NK-92 treated with Interleukin-12 subunit alpha and Interleukin-12 subunit beta, amount 100 ng/mL, for 24 hours (cell line): ENCODE data around the gene PRM3.

Experiments used
- DNase-seq: peaks from one replicate; lab custom pipeline; 2025; lab: John Stamatoyannopoulos, UW

Gene PRM3

GRCh38 chr16:11258553-11259492, 14.6 kb downstream of the PRM3 start:
- DNase-seq: no peak

DNA sequence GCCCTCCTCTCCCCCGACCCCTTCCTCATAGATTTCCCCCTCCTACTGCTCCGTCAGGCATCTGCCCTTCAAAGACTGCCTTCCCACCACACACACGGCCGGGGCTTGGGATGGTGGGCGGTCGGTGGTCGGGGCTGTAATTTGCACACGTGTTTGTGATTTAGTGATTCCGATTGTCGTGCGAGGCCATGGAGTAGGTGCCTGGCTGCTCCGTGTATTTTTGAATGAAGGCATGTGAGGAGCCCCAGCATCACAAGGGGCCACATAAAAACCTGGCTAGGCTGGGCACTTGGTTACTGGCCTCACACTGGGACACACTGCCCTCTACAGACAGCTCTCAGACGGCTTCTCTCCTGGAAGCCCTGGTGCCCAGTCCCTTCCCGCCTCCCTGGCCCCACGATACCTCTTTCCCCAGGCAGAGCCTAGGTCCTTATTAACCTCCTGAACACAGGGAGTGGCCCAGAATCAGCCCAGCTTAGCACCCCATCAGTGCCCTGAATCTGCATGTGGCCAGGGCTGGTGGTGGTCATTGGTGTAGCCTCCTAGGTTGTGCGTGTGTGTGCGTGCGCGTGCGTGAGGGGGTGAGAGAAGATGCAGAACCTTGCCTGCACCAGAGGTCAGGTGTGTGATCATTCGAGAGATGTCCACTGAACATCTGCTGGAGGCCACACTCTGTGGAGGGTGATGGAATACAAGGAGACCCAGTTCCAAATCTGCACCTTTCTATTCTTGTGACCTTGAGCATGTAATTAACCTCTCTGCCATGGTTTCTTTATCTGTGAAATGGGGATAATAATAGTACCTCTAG, 16.1 kb downstream of the PRM3 start:
- no peak for DNase-seq

- DNase-seq: no peak
Measured at GRCh38 chr16:11256661-11257130, 16.7 kb downstream of the PRM3 start.

DNA sequence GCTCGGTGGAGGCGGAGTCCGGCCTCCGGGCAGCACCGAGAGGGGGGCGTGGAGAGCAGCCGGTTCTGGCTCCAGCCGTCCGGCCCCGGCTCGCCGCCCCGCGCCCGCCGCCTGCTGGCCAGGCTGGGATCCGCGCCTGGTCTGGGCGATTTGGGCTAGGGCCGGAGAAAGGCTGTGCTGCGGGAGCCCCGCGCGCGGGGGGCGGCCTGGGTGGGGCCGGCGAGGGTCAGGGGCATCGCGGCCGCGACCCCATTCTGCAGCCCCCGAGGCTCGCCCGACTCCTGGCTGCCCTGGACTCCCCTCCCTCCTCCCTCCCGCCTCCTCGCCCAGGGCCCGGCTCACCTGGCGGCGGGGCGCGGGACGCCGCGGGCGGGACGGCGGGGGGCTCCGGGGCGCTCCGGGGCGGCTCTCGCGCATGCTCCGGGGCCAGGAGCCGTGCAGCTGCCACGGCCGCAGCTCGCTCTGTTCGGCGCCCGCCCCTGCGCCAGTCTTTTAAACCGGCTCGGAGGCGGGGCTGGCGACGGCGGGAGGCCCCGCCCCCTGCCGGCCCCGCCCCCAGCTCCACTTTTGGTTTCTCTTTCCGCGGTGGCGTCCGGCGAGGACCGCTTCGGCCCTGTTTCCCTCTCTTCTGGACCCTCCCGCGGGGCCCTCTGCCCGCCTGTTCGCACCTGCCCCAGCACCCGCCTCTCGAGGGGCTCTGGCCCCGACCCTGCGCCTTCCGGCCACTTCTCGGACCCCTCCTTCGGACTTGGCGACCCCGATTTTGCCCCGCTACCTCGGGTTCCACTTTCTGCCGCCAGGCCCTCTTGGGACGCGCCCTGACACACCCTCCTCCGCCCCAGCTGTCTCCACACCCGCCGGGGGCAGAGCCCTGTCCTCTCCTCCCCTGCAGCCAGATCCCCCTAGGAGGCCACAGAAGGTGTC, 17.4 kb downstream of the PRM3 start, which contains the start of gene SOCS1:
SOCS1 (minus strand) TSS at position 468 of the 924 bp plus-strand sequence. CDS start 726 bp downstream, outside the sequence.
- DNase-seq: peak; percentile 73

- DNase-seq: peak; percentile 32
Measured at GRCh38 chr16:11254913-11255736, 18.3 kb downstream of the PRM3 start.

- no peak for DNase-seq
Measured at GRCh38 chr16:11253995-11254912, 19.2 kb downstream of the PRM3 start.

- no peak for DNase-seq
Measured at GRCh38 chr16:11253009-11253994, 20.1 kb downstream of the PRM3 start.

- no peak for DNase-seq
Measured at GRCh38 chr16:11252482-11252931, 20.9 kb downstream of the PRM3 start.

DNA sequence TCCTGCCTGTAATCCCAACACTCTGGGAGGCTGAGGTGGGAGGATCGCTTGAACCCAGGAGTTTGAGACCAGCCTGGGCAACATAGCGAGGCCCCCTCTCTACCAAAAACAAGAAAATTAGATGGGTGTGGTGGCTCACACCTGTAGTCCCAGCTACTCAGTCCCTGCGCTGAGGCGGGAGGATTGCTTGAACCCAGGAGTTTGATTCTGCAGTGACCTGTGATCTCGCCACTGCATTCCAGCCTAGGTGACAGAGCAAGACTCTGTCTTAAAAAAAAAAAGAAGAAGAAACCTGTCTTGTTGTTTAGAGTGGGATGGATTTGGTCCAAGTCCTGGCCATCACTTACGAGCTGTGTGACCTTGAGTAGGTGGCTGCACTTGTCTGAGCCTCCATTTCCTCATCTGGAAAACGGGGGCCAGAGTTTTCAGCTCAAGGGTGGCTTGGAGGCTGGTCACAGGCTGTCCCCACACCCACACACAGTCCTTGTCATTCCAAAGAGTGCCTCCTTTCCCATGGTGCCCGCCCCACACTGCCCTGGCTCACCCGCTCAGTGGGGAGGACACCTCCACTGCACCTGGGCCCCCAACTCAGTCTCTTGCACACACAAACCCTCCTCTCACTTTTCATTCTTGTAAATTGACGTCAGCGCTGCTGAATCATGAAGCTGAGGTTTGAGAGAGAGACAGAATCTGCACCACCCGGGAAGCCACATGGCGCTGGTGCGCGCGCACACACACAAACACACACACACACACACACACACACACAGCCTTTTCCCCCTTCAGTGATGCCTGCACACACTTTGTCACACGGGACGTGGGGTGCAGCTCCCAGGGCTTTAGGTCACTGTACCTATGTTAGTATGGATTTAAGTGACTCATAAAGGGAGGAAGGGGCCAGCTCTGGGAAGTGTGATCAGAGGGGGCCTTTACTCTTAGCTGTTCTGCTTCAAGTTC, 21.6 kb downstream of the PRM3 start:
- DNase-seq: no peak

GRCh38 chr16:11250786-11251524, 22.5 kb downstream of the PRM3 start:
- no peak for DNase-seq

GRCh38 chr16:11250091-11250785, 23.2 kb downstream of the PRM3 start:
- DNase-seq: no peak

DNA sequence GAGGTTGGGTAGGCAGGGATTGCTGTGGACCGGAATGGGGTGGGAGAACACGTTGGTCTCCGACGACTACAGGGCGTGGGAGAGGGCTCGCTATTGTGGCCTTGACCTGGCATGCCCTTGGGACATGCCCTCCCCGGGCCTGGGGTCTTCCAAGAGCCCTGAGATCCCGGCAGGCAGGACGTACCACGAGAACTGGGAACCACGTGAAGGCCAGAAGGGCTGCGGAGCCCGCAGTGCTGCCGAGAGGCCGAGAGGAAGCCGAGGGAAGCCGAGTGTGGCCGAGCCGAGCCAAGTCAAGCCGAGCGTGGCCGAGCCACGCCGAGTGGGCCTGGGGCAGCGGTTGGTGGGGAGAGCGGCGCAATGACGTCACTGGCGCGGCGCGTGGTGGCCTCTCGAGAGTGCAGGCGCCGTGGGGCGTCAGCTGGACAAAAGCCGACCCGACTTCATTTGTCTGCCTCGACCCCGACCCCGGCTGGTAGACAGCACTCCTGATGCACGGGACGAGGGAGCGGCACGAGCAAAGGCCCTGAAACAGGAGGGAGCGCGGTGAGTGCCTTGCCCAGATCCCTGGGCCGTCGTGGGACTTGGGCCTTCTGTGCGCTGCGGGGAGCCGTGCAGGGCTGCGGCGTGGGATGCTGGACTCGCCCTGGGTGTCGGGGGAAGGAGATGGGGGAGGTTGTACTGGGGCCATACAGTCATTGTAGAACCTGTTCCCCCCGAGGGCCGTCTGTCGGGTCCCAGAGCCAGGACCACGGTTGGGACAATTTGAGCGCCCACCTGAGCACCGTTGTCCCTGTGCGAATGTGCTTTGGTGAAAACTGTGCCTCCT, 24.0 kb downstream of the PRM3 start:
- no peak for DNase-seq

GRCh38 chr16:11248133-11248532, 25.3 kb downstream of the PRM3 start:
- DNase-seq: no peak

GRCh38 chr16:11245988-11246387, 27.4 kb downstream of the PRM3 start:
- no peak for DNase-seq

DNA sequence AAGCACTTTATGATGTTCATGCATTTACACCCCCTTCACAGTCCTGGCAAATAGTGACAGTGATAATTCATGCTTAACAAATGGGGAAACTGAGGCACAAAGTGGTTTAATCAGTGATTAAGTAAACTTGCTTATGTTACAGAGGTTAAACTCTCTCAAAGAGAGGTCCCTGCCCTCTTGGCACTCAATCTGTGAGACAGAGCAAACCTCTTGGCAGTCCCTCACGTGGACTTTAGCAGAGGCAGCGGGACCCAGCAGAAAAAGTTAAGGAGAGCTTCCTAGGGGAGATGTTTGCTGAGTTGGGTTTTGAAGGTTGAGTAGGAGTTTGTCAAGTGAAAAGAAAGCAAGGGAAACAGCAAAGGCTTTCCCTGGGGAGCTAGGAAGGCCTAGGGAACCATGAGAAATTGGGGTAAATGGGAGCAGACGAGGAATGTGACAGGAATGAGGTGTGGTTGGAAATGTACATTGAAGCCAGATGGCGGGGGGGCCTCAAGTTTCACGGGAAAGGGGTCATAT, 28.1 kb downstream of the PRM3 start:
- DNase-seq: no peak
